CD14-positive monocyte (primary cell): ENCODE data around the gene PCDH11X. TPM values are rescaled to one million over a fixed set of nuclear protein-coding genes. Genes with fewer than 3 reads are reported as not detected.
A peak's percentile ranks its signal among the peaks of the same experiment; 100 is the strongest.
"Not testable (repeated sequence)": the region's sequence is repeated elsewhere in the genome, so short reads cannot be mapped to it uniquely, and the experiment has no call there.

ENCODE experiments used
- DNase-seq, 3 donors: peaks; one replicate each; pipeline ENCODE4 v3.0.0-alpha.2; 2011 to 2022
- H2AFZ ChIP-seq: 2 replicates; pipeline ENCODE4 v1.6.0; 2012; ENCODE audit warnings: mild to moderate bottlenecking, low read depth, low read length, inconsistent platforms; ENCODE audit not compliant: insufficient read depth, poor library complexity, severe bottlenecking
- H3K27ac ChIP-seq, 2 donors: 1 replicate in 1 of 2; 2 replicates in 1 of 2; pipeline ENCODE4 v1.5.1; 2012 to 2013; ENCODE audit warnings: low read length in 2 of 2, control low read depth in 1 of 2, inconsistent platforms in 1 of 2, low read depth in 1 of 2, mild to moderate bottlenecking in 1 of 2
- H3K27me3 ChIP-seq, 2 donors: one replicate each; pipeline versions ENCODE4 v1.6.0 to v1.6.1; 2011 to 2013; ENCODE audit warnings: low read length in 2 of 2; ENCODE audit not compliant: control insufficient read depth in 2 of 2, insufficient read depth in 2 of 2
- H3K36me3 ChIP-seq, 2 donors: replicated peaks in 1 of 2; 1 replicate in 1 of 2; 2 replicates in 1 of 2; pipeline versions ENCODE4 v1.5.1 to v1.6.1; 2012 to 2013; ENCODE audit warnings: low read length in 2 of 2, control low read depth in 1 of 2, inconsistent platforms in 1 of 2, mild to moderate bottlenecking in 1 of 2; ENCODE audit not compliant: insufficient read depth in 2 of 2, control insufficient read depth in 1 of 2
- H3K4me1 ChIP-seq, 2 donors: 1 replicate in 1 of 2; 2 replicates in 1 of 2; pipeline versions ENCODE4 v1.5.1 to v1.6.1; 2012 to 2013; ENCODE audit warnings: low read length in 2 of 2, control low read depth in 1 of 2, inconsistent platforms in 1 of 2, mild to moderate bottlenecking in 1 of 2, moderate library complexity in 1 of 2; ENCODE audit not compliant: insufficient read depth in 2 of 2, control insufficient read depth in 1 of 2
- H3K4me2 ChIP-seq: replicated peaks from 2 replicates; pipeline ENCODE3; 2012; ENCODE audit warnings: low read length, moderate library complexity, mild to moderate bottlenecking; ENCODE audit not compliant: poor library complexity, severe bottlenecking; ENCODE audit errors: extremely low read depth
- H3K4me3 ChIP-seq, 3 experiments: fragments of 200-600 bp in 1 of 3; sonication (generic) in 1 of 3; replicated peaks in 1 of 3; 1 replicate in 2 of 3; 2 replicates in 1 of 3; pipeline ENCODE4 v1.5.1; 2011 to 2013; ENCODE audit warnings: low read length in 3 of 3, mild to moderate bottlenecking in 3 of 3, control low read depth in 2 of 3, low read depth in 2 of 3, inconsistent platforms in 1 of 3, moderate library complexity in 1 of 3
- H3K79me2 ChIP-seq: 2 replicates; pipeline ENCODE4 v1.6.0; 2012; ENCODE audit warnings: mild to moderate bottlenecking, control low read depth, inconsistent platforms, low read length, moderate library complexity; ENCODE audit not compliant: insufficient read depth
- H3K9ac ChIP-seq: 2 replicates; pipeline ENCODE4 v1.6.0; 2017; ENCODE audit warnings: low read length, mild to moderate bottlenecking; ENCODE audit not compliant: insufficient read depth, poor library complexity, severe bottlenecking
- H3K9me3 ChIP-seq, 2 donors: replicated peaks in 1 of 2; 1 replicate in 1 of 2; 2 replicates in 1 of 2; pipeline versions ENCODE4 v1.5.1 to v1.6.1; 2012 to 2013; ENCODE audit warnings: low read length in 2 of 2, control low read depth in 1 of 2; ENCODE audit not compliant: control insufficient read depth in 1 of 2, insufficient read depth in 1 of 2
- H4K20me1 ChIP-seq: 2 replicates; pipeline ENCODE4 v1.6.0; 2012; ENCODE audit warnings: mild to moderate bottlenecking, low read length, control low read depth, moderate library complexity; ENCODE audit not compliant: insufficient read depth
- H3K27ac Mint-ChIP-seq, 7 donors: one replicate each; pipeline ENCODE4 v1.8.0; 2020; ENCODE audit warnings: mild to moderate bottlenecking in 7 of 7, mixed read lengths in 7 of 7, moderate library complexity in 6 of 7, inconsistent platforms in 2 of 7
- H3K27me3 Mint-ChIP-seq, 3 donors: one replicate each; pipeline ENCODE4 v1.8.0; 2021 to 2022; ENCODE audit warnings: low read depth in 3 of 3, mild to moderate bottlenecking in 3 of 3, mixed read lengths in 3 of 3, moderate library complexity in 3 of 3, inconsistent platforms in 1 of 3
- H3K36me3 Mint-ChIP-seq, 2 donors: one replicate each; pipeline ENCODE4 v1.8.0; 2020; ENCODE audit warnings: mixed read lengths in 2 of 2, inconsistent platforms in 1 of 2, mild to moderate bottlenecking in 1 of 2
- H3K4me1 Mint-ChIP-seq: one replicate; pipeline ENCODE4 v1.8.0; 2020; ENCODE audit warnings: mild to moderate bottlenecking, mixed read lengths
- H3K4me3 Mint-ChIP-seq, 2 donors: one replicate each; pipeline ENCODE4 v1.8.0; 2020; ENCODE audit warnings: mild to moderate bottlenecking in 2 of 2, mixed read lengths in 2 of 2, moderate library complexity in 1 of 2
- H3K9me3 Mint-ChIP-seq, 7 donors: one replicate each; pipeline ENCODE4 v1.8.0; 2020 to 2022; ENCODE audit warnings: mixed read lengths in 7 of 7, mild to moderate bottlenecking in 6 of 7, moderate library complexity in 6 of 7, inconsistent platforms in 2 of 7
- WGBS: methylation state at CpG from one replicate; pipeline ENCODE4 v1.1.5; 2013; ENCODE audit warnings: missing lambda C conversion rate; ENCODE audit not compliant: insufficient coverage; 5-methylcytosine and 5-hydroxymethylcytosine counted together
- intact Hi-C, 2 donors: fragments of 100-400 bp; cut with micrococcal nuclease; formaldehyde crosslinking; loops; one replicate each; pipeline versions ENCODE4 v1.15.0 to v1.15.1; 2023
- polyA plus RNA-seq, 3 donors: library from polyadenylated mRNA; depleted of rRNA in 1 of 3; unstranded in 2 of 3; stranded (reverse) in 1 of 3; fragments of 300-500 nt in 2 of 3; fragments of >200 nt in 1 of 3; fragmentation: Illumina TruSeq in 2 of 3; gene quantifications; 1 replicate in 2 of 3; 2 replicates in 1 of 3; pipeline ENCODE4 v1.2.3, GENCODE V29; 2012 to 2021

PCDH11X gene
- polyA plus RNA-seq, 3 donors: not detected

GRCh38 chrX:91781553-91782298 is 2.6 kb downstream of the PCDH11X start:
- H2AFZ ChIP-seq, H3K4me1 ChIP-seq, H3K27ac ChIP-seq, H3K4me3 ChIP-seq, H3K79me2 ChIP-seq, H3K4me1 Mint-ChIP-seq, H3K27ac Mint-ChIP-seq, H3K36me3 Mint-ChIP-seq, DNase-seq, H3K9me3 Mint-ChIP-seq, intact Hi-C loops, H3K9ac ChIP-seq, H3K9me3 ChIP-seq, H3K4me2 ChIP-seq, H4K20me1 ChIP-seq, H3K36me3 ChIP-seq: not testable (repeated sequence)
- H3K4me3 Mint-ChIP-seq: peak overlapping the region in 1 of 2 donors; percentile 67
- WGBS: no CpG with 5 or more reads among the region's 58 CpGs
- H3K27me3 ChIP-seq: peaks cover 12 to 14% of the 10 kb centered on the region in 2 donors
- H3K27me3 Mint-ChIP-seq: peaks cover 12 to 45% (median 41%) of the 10 kb centered on the region in 3 donors

GRCh38 chrX:91782825-91783224 is 3.6 kb downstream of the PCDH11X start:
- peaks cover 12 to 44% (median 41%) of the 10 kb centered on the region in 3 donors for H3K27me3 Mint-ChIP-seq
- H3K79me2 ChIP-seq, H3K9me3 Mint-ChIP-seq, H3K4me3 Mint-ChIP-seq, intact Hi-C loops, H3K9me3 ChIP-seq, H3K27ac Mint-ChIP-seq, DNase-seq, H3K4me1 ChIP-seq, H4K20me1 ChIP-seq, H3K4me3 ChIP-seq, H3K9ac ChIP-seq, H3K36me3 ChIP-seq, H3K4me1 Mint-ChIP-seq, H3K27ac ChIP-seq, H3K4me2 ChIP-seq, H3K36me3 Mint-ChIP-seq, H2AFZ ChIP-seq: not testable (repeated sequence)
- peaks cover 12 to 14% of the 10 kb centered on the region in 2 donors for H3K27me3 ChIP-seq
- no CpG with 5 or more reads among the region's 8 CpGs for WGBS

GRCh38 chrX:91817537-91817936 is 38.4 kb downstream of the PCDH11X start:
- H3K4me3 Mint-ChIP-seq, H3K4me3 ChIP-seq, H3K36me3 ChIP-seq, H3K4me1 ChIP-seq, H3K36me3 Mint-ChIP-seq, H3K27ac Mint-ChIP-seq, H3K27me3 ChIP-seq, H3K9me3 Mint-ChIP-seq, H3K79me2 ChIP-seq, H2AFZ ChIP-seq, H3K9ac ChIP-seq, intact Hi-C loops, H3K4me1 Mint-ChIP-seq, DNase-seq, H4K20me1 ChIP-seq, H3K27me3 Mint-ChIP-seq, H3K4me2 ChIP-seq, H3K9me3 ChIP-seq, H3K27ac ChIP-seq: not testable (repeated sequence)
- WGBS: no CpG with 5 or more reads among the region's 3 CpGs

GRCh38 chrX:91825321-91825720 is 46.1 kb downstream of the PCDH11X start:
- H3K9me3 Mint-ChIP-seq, H3K27me3 Mint-ChIP-seq, H3K4me1 ChIP-seq, H3K27ac Mint-ChIP-seq, DNase-seq, H3K4me2 ChIP-seq, H2AFZ ChIP-seq, H3K9me3 ChIP-seq, H3K4me1 Mint-ChIP-seq, H3K27ac ChIP-seq, intact Hi-C loops, H3K27me3 ChIP-seq, H3K4me3 Mint-ChIP-seq, H3K4me3 ChIP-seq, H3K9ac ChIP-seq, H3K36me3 Mint-ChIP-seq, H4K20me1 ChIP-seq, H3K79me2 ChIP-seq, H3K36me3 ChIP-seq: not testable (repeated sequence)
- no CpG with 5 or more reads among the region's 24 CpGs for WGBS
